Prostate gland (tissue), 2 donors: ENCODE data around the gene ANTXR1. TPM values are rescaled to one million over a fixed set of nuclear protein-coding genes. Genes with fewer than 3 reads are reported as not detected.

ENCODE experiments used
- DNase-seq: peaks from one replicate; pipeline ENCODE4 v3.0.0-alpha.2; 2019; ENCODE audit warnings: low spot score
- H3K27ac ChIP-seq, 2 donors: fragments of 200-600 bp; sonication (generic); 2 replicates each; pipeline ENCODE4 v1.5.1; 2017 to 2019
- H3K27me3 ChIP-seq: fragments of 200-600 bp; sonication (generic); replicated peaks from 2 replicates; pipeline ENCODE4 v1.5.1; 2019; ENCODE audit not compliant: insufficient read depth
- H3K36me3 ChIP-seq, 2 donors: fragments of 200-600 bp; sonication (generic); 1 replicate in 1 of 2; 2 replicates in 1 of 2; pipeline versions ENCODE4 v1.5.1 to v1.8.1; 2017 to 2019
- H3K4me1 ChIP-seq: fragments of 200-600 bp; sonication (generic); replicated peaks from 2 replicates; pipeline ENCODE4 v1.5.1; 2019
- H3K4me3 ChIP-seq, 2 donors: fragments of 200-600 bp; sonication (generic); 2 replicates each; pipeline ENCODE4 v1.5.1; 2017 to 2019
- H3K9me3 ChIP-seq: fragments of 200-600 bp; sonication (generic); 2 replicates; pipeline ENCODE4 v1.5.1; 2017
- POLR2A ChIP-seq: fragments of 450-650 bp; IDR thresholded peaks from one replicate; pipeline ENCODE4 v1.6.1; 2016; ENCODE audit warnings: antibody characterized with exemption, mild to moderate bottlenecking
- POLR2AphosphoS5 ChIP-seq: sonication (generic); formaldehyde crosslinking; IDR thresholded peaks from one replicate; pipeline ENCODE4 v1.6.1; 2017; ENCODE audit warnings: antibody characterized with exemption
- WGBS: methylation state at CpG from one replicate; pipeline ENCODE4 v1.1.5; 2018; 5-methylcytosine and 5-hydroxymethylcytosine counted together
- intact Hi-C: fragments of 100-400 bp; cut with DNase I; formaldehyde crosslinking; loops from one replicate; pipeline ENCODE4 v1.14.2; 2022
- total RNA-seq, 2 donors: library from RNA; depleted of rRNA; stranded (reverse); fragments of >200 nt; gene quantifications; one replicate each; pipeline ENCODE4 v1.1.0, GENCODE V29; 2016
- TF ChIP-seq, protein P1 (sequence below), 4 experiments: fragments of 200-600 bp in 2 of 4; fragments of 450-650 bp in 2 of 4; sonication (generic) in 2 of 4; IDR thresholded peaks; 1 replicate in 3 of 4; 2 replicates in 1 of 4; pipeline ENCODE4 v1.5.1; 2016 to 2019; ENCODE audit warnings: antibody characterized with exemption in 4 of 4, mild to moderate bottlenecking in 2 of 4, moderate library complexity in 2 of 4

Gene ANTXR1
- 10 to 100 TPM; 25.8 to 48.7 TPM for total RNA-seq

DNA sequence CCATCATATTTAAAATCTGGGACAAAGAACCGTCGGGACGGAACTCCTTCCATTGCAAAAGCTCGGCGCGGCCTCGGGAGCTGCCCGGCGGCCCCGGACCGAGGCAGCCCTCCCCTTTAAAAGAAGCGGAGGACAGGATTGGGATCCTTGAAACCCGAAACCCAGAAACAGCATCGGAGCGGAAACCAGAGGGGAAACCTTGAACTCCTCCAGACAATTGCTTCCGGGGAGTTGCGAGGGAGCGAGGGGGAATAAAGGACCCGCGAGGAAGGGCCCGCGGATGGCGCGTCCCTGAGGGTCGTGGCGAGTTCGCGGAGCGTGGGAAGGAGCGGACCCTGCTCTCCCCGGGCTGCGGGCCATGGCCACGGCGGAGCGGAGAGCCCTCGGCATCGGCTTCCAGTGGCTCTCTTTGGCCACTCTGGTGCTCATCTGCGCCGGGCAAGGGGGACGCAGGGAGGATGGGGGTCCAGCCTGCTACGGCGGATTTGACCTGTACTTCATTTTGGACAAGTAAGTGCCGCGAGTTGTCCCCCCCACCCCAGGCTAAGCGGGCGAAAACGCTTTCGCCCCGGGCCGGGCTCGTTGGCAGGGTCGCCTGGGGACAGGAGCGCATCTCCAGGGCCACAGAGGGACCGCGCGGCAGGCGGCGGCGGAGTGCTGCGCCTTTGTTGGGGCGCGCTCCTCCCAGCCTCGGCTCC, at the start of gene ANTXR1:
TSS of gene ANTXR1 (plus strand) at position 38 of the 698 bp plus-strand sequence. CDS start at position 359, 321 bp downstream.
- DNase-seq: peak; percentile 27

DNA sequence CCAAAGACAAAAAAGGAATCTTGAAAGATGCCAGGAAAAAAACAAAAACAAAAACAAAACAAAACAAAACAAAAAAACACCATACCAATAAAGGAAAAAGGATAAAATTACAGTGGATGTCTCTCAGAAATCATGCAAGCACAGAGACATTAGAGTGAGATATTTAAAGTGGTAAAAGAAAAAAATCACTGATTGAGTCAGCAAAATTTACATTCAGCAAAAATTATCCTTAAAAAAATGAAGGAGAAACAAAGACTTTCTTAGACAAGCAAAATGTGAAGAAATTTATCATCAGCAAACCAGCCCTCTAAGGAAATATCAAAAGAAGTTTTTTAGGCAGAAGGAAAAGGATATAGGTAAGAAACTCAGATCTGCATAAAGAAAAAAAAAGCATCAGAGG, 48.7 kb upstream of the ANTXR1 start:
- TF ChIP-seq, protein P1, sequence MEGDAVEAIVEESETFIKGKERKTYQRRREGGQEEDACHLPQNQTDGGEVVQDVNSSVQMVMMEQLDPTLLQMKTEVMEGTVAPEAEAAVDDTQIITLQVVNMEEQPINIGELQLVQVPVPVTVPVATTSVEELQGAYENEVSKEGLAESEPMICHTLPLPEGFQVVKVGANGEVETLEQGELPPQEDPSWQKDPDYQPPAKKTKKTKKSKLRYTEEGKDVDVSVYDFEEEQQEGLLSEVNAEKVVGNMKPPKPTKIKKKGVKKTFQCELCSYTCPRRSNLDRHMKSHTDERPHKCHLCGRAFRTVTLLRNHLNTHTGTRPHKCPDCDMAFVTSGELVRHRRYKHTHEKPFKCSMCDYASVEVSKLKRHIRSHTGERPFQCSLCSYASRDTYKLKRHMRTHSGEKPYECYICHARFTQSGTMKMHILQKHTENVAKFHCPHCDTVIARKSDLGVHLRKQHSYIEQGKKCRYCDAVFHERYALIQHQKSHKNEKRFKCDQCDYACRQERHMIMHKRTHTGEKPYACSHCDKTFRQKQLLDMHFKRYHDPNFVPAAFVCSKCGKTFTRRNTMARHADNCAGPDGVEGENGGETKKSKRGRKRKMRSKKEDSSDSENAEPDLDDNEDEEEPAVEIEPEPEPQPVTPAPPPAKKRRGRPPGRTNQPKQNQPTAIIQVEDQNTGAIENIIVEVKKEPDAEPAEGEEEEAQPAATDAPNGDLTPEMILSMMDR (IDR thresholded peaks at IDR 0.05): no peak
- TF ChIP-seq POLR2A (no peak), POLR2AphosphoS5 (no peak)
- H3K4me3 ChIP-seq: no peak overlapping the region
- intact Hi-C loops: no loop called here

More for the DNA sequence above, at the start of gene ANTXR1:
- Histone ChIP-seq H3K4me3 (peak within 1 kb of the TSS; percentile 46 to 48), H3K4me1 (no peaks in the 10 kb centered on the region), H3K27me3 (no peaks in the 10 kb centered on the region), H3K27ac (peak within 1 kb of the TSS; percentile 51 to 73), H3K9me3 (no peaks in the 10 kb centered on the region), H3K36me3 (no peaks in the 10 kb centered on the region)
- no peak for TF ChIP-seq POLR2AphosphoS5
- TF ChIP-seq, protein P1 (IDR thresholded peaks at IDR 0.05): peak in 1 of 4 experiments; percentile 10
- WGBS: 1% methylated on average over 53 of the region's 63 CpGs
- intact Hi-C loops: loop anchor here (1.0 to 10.0 kb wide), 7 partner anchors 68 to 702 kb away; partner anchors contain the start of genes AAK1 and NFU1

DNA sequence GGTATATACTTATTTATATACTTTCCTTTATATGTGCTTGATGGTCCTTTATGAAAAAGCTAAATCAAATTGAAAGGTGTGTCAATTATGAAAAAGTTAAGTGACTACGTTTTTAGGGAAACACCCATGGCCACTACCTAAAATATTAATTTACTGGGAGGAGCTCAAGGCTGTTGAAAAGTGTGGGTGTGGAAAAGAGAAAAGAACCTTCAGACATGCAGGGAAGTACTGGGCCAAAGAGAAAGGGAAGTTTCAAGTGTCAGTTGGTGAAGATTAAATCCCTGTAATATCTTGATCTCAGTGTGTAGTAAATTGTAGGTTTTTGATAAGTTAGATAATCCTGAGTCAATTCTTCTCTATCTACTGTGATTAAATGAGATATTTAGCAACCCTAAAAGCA, 44.8 kb upstream of the ANTXR1 start:
- intact Hi-C loops: no loop called here
- H3K4me1 ChIP-seq: no peaks in the 10 kb centered on the region
- H3K36me3 ChIP-seq: no peaks in the 10 kb centered on the region
- H3K27me3 ChIP-seq: no peaks in the 10 kb centered on the region
- DNase-seq: no peak
- TF ChIP-seq POLR2A: no peak
- TF ChIP-seq POLR2AphosphoS5: no peak
- TF ChIP-seq, protein P1 (IDR thresholded peaks at IDR 0.05): no peak
- no peaks in the 10 kb centered on the region for H3K9me3 ChIP-seq
- H3K4me3 ChIP-seq: no peak overlapping the region
- no peak overlapping the region for H3K27ac ChIP-seq
- WGBS: 88% methylated on average over 1 of the region's 1 CpG

More for the DNA sequence above, 48.7 kb upstream of the ANTXR1 start:
- H3K27me3 ChIP-seq: no peaks in the 10 kb centered on the region
- no peak overlapping the region for H3K27ac ChIP-seq
- no peaks in the 10 kb centered on the region for H3K9me3 ChIP-seq
- H3K36me3 ChIP-seq: no peaks in the 10 kb centered on the region
- no peak for DNase-seq
- H3K4me1 ChIP-seq: no peaks in the 10 kb centered on the region

DNA sequence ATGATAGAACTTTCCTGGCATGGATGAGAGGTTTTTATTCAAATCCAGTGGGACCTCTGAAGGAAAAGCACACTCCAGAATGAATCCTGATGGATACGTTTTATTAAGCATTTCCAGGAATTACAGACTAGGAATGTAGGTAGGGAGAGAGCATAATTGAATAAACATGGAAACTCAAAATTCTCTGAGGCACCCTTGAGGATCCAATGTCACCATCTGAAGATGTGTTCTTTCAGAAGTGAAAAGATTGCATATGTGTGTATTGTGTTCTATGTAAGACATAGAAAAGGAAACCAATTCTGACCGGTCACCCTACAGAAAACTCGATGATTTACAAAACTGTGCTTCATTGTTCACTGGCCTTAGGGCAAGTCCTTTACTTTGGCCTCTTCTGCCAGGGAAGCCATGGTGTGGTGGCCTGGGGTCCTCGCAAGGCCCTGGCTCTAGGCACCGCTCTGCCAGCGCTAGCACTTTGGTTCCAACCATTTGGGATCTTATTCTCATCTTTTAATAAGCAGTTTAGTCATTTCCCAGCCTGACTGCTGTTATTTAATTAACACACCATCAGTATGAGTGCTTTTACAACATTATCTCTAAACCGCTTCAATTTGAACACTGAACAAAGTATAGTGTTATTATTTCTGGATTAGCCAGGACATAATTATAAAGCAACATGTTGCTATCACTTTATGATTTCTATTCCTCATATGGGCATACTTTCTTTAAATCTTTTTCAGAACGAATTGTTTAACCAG, 43.1 kb upstream of the ANTXR1 start:
- Histone ChIP-seq H3K27me3 (no peaks in the 10 kb centered on the region), H3K27ac (no peak overlapping the region), H3K36me3 (no peaks in the 10 kb centered on the region), H3K4me3 (no peak overlapping the region), H3K9me3 (no peaks in the 10 kb centered on the region), H3K4me1 (no peaks in the 10 kb centered on the region)
- intact Hi-C loops: no loop called here
- no peak for DNase-seq
- WGBS: 87% methylated on average over 8 of the region's 8 CpGs
- no peak for TF ChIP-seq POLR2AphosphoS5
- no peak for TF ChIP-seq POLR2A
- TF ChIP-seq, protein P1 (IDR thresholded peaks at IDR 0.05): no peak
